Measurements from ENCODE around the gene TRPM3.

DNA sequence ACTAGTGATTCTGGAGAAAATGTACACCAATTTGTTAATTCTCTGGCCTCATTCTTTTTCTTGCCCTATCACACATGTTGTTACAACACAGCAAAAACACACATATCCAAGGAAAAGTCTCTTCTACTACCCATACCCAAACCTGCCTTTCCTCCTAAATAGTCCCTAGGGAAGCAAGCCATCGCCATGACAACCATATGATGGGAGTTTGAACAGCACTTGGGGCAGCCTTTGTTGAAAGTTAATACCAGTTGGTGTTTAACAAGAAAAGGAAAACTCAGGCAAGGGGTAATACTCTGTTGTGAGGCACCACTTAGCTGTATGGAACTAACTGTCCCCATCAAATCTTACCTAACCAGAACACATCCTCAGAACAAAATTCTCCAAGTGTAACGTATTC is 1.7 kb downstream of the TRPM3 start:
- TF ChIP-seq, protein P1, sequence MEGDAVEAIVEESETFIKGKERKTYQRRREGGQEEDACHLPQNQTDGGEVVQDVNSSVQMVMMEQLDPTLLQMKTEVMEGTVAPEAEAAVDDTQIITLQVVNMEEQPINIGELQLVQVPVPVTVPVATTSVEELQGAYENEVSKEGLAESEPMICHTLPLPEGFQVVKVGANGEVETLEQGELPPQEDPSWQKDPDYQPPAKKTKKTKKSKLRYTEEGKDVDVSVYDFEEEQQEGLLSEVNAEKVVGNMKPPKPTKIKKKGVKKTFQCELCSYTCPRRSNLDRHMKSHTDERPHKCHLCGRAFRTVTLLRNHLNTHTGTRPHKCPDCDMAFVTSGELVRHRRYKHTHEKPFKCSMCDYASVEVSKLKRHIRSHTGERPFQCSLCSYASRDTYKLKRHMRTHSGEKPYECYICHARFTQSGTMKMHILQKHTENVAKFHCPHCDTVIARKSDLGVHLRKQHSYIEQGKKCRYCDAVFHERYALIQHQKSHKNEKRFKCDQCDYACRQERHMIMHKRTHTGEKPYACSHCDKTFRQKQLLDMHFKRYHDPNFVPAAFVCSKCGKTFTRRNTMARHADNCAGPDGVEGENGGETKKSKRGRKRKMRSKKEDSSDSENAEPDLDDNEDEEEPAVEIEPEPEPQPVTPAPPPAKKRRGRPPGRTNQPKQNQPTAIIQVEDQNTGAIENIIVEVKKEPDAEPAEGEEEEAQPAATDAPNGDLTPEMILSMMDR (IDR thresholded peaks at IDR 0.05) = no peak
- no peak for TF ChIP-seq POLR2A (IDR thresholded peaks at IDR 0.05)
